ENCODE results near the gene SLC34A3.

- TF ChIP-seq CTCF (IDR thresholded peaks at IDR 0.05) (peak in 3 of 6 experiments; percentile 17 to 20 (median 19)), POLR2A (IDR thresholded peaks at IDR 0.05) (peak in 1 of 2 donors; percentile 49)
Observed at GRCh38 chr9:137277329-137278041, 46.8 kb downstream of the SLC34A3 start, which contains the start of gene TOR4A.

Data from thyroid gland (tissue), 4 donors.